HG03571 (cell line): ENCODE data around the gene PLEKHA3.
"Not testable (repeated sequence)": the region's sequence is repeated elsewhere in the genome, so short reads cannot be mapped to it uniquely, and the experiment has no call there.

Experiments used
- ATAC-seq: cut with Tn5 transposase; IDR thresholded peaks from one replicate; pipeline ENCODE4 v1.9.1; 2021; ENCODE audit not compliant: unreplicated experiment

PLEKHA3 gene

GRCh38 chr2:178480227-178481181, at the start of gene PLEKHA3:
PLEKHA3 (plus strand) TSS chr2:178480457; CDS start chr2:178480870, 413 bp downstream.
- peak; percentile 71 for ATAC-seq

DNA sequence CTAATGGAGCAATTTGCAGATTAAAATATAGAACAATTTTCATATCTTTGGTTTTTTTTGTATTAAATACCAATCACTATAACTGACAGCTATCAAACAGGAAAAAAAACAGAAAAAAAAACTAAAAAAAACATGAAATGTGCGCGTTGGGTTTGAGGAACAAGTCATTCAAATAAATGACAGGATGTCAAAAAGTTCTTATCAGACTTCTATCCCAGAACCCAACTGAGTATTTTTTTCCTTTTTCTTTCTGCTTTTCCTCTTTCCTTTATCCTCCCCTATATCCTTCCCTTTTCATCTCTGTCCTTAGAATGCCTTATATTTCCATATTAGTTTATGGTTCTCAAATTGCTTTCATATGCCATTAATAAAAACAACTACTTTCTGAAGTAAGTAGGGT, 43.6 kb upstream of the PLEKHA3 start:
- no peak for ATAC-seq

DNA sequence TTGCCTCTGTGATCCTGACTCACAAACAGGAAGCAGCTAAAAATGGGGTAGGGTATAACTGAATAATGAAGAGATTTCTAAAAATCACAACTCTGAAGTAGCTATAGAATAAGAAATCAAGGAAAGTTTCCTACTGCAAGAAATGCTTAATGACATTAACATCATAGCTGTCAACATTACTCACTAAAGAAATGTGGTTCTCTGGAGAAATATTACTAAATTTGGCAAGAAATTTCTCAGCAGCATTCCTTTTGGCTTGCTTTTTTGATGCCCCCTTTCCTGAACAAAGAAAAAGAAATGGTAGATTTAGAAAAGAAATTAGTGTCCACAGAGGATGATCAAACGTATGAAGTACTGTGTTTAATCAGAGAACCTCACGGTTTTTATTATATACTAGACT, 38.8 kb upstream of the PLEKHA3 start:
- no peak for ATAC-seq

- no peak for ATAC-seq
Measured at GRCh38 chr2:178448968-178449661, 31.1 kb upstream of the PLEKHA3 start.

DNA sequence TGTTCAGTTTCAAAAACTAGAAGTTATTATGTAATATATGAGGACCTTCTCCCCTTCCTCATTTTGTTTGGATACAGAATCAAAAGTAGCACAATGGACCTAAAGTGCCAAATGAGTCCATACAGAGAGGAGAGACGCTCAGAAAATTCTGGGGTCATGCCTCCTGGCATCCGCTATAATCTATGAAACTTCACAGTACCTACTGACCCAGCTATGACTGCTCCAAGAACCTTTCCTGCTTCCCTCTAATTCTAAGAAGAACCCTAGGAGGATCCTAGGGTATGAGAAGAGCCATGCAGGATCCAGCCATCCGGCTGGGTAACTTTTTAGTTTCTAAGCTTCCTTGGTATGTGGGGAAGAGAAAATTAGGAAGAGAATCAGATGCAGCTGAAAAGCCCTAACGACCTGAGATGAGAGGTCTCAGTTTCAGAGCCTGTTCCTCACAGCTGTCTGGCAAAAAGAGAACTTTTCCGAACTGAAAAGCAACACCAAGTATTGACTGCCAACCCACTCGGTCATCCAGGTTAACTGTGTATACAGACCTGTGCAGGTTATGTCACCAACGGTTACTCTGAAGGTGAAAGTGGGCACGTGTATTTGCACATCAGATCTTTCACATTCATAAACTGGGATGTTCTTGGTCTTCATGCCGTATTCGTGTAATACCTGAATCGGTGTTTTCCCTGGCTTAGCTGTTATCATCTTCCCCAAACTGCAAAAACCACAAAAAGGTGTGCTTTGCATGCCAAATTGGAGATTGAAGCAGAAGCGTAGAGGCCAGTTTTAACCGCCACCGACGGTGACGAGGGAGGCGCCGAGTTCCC, 30.3 kb upstream of the PLEKHA3 start:
- ATAC-seq: no peak

DNA sequence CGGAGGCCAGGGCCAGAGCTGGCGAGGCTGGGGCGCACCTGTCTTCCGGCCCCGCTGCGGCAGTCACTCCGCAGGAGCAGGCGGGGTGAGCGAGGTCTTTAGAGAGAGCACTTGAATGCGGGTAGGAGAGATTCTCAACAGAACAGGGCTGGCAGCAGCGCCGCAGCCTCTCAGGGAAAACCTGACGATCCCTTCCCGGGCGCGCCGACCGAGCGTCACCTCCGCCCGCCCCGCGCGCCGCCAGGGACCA, 29.8 kb upstream of the PLEKHA3 start:
- ATAC-seq: peak; percentile 38

DNA sequence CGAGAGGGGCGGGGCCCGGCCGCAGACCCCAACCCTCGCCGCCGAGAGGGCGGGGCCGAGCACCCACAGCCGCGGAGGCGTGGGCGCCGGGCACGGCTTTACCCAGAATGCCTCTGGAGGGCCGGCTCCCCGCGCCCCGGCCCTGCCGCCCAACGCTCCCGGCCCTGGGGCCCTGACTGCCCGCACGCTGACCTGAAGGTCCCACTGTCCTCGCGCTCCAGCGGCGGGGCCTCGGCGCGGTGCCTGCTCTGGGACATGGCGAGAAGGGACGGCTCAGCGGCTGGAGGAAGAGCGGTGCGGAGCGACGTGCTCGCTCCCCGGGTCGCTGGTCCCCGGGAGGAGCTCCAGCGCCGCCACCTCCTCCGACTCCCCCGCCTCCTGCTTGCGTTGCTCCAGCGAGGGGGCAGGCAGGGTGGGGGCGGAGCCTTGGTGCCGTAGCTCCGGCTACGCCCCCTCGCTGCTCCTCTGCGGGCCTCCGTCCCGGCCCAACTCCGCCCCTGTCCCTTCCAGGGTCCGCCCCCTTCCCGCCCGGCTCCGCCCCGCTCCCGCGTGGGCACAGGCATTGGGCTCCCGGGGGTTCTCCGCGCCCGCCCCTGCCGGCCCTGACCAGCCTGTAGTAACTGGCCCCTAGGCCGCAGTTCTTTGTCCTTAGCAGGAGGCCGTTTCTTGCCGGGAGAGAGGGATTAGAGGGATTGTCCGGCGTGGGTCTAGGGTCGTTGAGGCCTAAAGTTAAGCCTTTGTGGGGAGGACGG, 29.3 kb upstream of the PLEKHA3 start, which contains the start of the genes PJVK and PRKRA:
PJVK (plus strand) TSS at position 605 of the 752 bp plus-strand sequence. CDS start 2,032 bp downstream, outside the sequence.
PRKRA (minus strand) TSS at position 402 of the 752 bp plus-strand sequence; CDS start at position 257, 145 bp downstream.
- ATAC-seq: peak; percentile 87

- ATAC-seq: no peak
Measured at GRCh38 chr2:178452334-178452733, 27.9 kb upstream of the PLEKHA3 start.

DNA sequence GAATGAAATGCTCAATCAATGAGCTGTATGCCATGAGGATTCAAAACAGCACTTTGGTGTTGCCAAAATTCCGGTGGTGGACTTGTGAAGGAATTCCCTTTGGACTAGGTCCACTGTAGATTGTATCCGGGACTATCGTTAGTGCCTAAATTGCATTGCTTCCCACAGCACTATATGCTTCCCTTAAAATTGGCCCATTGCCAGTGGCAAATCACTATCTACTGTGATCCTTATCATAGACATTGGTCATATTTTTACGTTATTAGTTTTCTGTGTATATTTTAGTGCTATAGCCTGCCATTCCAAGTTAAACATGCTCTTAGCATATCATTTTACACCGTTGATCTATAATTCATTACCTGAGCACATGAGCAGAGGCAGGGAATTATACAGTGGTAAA, 27.4 kb upstream of the PLEKHA3 start:
- ATAC-seq: no peak

DNA sequence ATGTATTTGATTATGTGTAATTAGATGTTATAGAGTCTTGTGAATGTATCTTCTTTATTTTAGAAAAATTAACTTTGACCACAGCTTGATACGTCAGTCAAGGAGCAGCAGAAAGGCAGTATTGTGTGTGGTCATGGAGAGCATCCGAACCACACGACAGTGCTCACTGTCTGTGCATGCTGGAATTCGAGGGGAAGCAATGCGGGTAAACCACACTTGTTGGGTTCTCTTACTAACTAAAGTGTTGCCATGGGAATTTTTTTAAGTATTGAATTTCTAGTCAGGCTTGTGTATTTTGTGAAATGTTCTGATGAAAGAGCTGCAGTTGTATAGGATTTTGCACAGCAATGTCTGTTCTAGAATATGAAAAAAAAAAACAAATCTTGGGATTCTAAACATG, 24.3 kb upstream of the PLEKHA3 start:
- ATAC-seq: no peak

- no peak for ATAC-seq
Measured at GRCh38 chr2:178457390-178457886, 22.8 kb upstream of the PLEKHA3 start.

DNA sequence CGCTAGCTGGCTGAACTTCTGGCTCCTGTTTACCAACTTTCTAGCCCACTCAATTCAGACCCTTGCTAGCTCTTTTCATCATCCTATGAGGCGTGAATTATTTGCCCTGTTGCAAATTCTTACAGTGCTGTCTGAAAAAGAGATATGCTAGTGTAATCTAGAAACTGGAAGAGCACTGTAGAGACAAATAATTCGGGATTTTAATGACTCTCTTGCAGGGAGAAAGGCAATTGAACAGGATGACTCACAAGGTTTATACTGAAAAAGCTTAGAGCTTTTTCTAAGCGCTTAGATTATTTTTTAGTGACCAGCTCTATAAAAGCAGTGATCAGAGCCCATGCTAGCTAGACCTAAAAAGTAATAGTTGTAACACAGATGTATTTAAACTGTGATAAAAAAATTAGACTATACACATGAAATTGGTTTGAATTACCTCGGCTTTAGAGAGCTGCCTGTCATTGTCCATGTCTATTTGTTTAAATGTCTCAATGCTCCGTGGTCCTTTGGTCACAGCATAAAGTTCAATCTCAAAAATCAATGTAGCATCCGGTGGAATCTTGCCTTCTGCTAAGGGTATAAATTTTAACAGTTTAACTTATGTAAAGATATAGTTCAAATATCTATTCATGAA, 10.9 kb upstream of the PLEKHA3 start:
- ATAC-seq: no peak

- not testable (repeated sequence) for ATAC-seq
Measured at GRCh38 chr2:178471313-178471712, 8.9 kb upstream of the PLEKHA3 start.

GRCh38 chr2:178473373-178473772, 6.9 kb upstream of the PLEKHA3 start:
- no peak for ATAC-seq

GRCh38 chr2:178473931-178474330, 6.3 kb upstream of the PLEKHA3 start:
- ATAC-seq: no peak

DNA sequence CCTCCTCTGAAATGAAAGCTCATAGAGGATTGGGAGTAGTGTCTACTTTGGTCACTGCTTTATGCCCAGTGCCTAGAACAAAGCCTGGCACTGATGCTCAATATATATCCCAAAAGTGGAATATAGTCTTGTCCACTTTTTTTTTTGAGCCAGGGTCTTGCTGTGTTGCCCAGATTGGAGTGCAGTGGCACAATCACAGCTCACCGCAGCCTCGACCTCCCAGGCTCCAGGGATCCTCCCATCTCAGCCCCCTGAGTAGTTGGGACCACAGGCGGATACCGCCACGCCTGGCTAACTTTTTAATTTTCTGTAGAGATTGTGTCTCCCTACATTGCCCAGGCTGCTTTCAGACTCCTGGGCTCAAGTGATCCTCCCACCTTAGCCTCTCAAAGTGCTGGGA, 5.7 kb upstream of the PLEKHA3 start:
- ATAC-seq: no peak

GRCh38 chr2:178476477-178476876, 3.8 kb upstream of the PLEKHA3 start:
- no peak for ATAC-seq

GRCh38 chr2:178477443-178478129, 2.7 kb upstream of the PLEKHA3 start:
- no peak for ATAC-seq

DNA sequence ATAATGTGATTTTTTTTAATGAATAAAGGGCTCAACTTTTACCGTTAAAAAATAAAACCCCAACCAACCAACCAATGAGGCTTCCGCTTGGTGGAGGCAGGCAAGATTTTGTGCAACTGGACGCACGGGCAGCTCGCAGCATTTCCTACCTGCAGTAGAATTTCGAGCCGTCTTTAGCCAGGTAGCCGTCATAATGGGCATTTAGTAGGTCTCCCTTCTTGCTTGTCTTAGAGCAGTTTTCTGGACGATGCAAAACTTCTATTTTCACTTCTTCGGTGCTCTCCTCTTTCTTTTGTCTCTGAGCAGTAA, 2.2 kb upstream of the PLEKHA3 start:
- no peak for ATAC-seq
